Measurements from ENCODE around the gene GALNT7. TPM values are rescaled to one million over a fixed set of nuclear protein-coding genes. Genes with fewer than 3 reads are reported as not detected.
"Not testable (repeated sequence)": the region's sequence is repeated elsewhere in the genome, so short reads cannot be mapped to it uniquely, and the experiment has no call there.

GALNT7 gene
- total and polyA plus RNA-seq, 8 donors: 25.2 to 51.1 (median 37.4) TPM

DNA sequence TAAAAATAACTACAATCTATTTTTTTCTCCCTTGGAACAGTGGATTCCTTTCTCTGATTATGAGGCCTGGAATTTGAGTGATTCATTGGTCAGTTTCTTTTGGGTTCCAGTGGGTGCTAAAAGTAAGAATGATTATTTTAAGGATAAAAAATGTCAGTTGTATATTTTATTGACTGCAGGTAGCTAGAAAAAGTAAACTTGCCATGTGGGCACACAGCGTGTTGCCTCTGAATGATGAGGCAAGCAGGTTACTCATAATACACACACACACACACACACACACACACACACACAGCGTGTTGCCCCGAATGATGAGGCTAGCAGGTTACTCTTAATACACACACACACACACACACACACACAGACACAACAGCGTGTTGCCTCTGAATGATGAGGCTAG, 13.8 kb downstream of the GALNT7 start:
- Histone ChIP-seq H3K27me3 (no peaks in the 10 kb centered on the region), H3K27ac (peak overlapping the region in 1 of 2 donors; percentile 19), H3K4me1 (peaks cover 0 to 35% of the 10 kb centered on the region in 2 donors), H3K4me3 (no peak overlapping the region), H3K9me3 (no peaks in the 10 kb centered on the region), H3K36me3 (no peaks in the 10 kb centered on the region)
- intact Hi-C loops (cut with DNase I): no loop called here
- DNase-seq (no peak), ATAC-seq (peak; percentile 48)
- TF ChIP-seq, protein P1, sequence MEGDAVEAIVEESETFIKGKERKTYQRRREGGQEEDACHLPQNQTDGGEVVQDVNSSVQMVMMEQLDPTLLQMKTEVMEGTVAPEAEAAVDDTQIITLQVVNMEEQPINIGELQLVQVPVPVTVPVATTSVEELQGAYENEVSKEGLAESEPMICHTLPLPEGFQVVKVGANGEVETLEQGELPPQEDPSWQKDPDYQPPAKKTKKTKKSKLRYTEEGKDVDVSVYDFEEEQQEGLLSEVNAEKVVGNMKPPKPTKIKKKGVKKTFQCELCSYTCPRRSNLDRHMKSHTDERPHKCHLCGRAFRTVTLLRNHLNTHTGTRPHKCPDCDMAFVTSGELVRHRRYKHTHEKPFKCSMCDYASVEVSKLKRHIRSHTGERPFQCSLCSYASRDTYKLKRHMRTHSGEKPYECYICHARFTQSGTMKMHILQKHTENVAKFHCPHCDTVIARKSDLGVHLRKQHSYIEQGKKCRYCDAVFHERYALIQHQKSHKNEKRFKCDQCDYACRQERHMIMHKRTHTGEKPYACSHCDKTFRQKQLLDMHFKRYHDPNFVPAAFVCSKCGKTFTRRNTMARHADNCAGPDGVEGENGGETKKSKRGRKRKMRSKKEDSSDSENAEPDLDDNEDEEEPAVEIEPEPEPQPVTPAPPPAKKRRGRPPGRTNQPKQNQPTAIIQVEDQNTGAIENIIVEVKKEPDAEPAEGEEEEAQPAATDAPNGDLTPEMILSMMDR (IDR thresholded peaks at IDR 0.05): no peak

DNA sequence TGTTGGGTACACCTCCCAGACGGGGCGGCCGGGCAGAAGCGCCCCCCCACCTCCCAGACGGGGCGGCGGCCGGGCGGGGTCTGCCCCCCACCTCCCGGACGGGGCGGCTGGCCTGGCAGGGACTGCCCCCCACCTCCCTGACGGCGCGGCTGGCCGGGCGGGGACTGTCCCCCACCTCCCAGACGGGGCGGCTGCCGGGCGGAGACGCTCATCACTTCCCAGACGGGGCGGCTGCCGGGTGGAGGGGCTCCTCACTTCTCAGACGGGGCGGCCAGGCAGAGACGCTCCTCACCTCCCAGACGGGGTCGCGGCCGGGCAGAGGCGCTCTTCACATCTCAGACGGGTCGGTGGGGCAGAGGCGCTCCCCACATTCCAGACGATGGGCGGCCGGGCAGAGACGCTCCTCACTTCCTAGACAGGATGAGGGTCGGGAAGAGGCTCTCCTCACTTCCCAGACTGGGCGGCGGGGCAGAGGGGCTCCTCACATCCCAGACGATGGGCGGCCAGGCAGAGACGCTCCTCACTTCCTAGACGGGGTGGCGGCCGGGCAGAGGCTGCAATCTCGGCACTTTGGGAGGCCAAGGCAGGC, 15.1 kb downstream of the GALNT7 start:
- H3K9me3 ChIP-seq; H3K4me3 ChIP-seq; H3K27me3 ChIP-seq; intact Hi-C loops (cut with DNase I); H3K27ac ChIP-seq; H3K36me3 ChIP-seq; ATAC-seq: not testable (repeated sequence)
- DNase-seq: peak in 1 of 4 donors; percentile 76
- H3K4me1 ChIP-seq: peaks cover 0 to 35% of the 10 kb centered on the region in 2 donors

DNA sequence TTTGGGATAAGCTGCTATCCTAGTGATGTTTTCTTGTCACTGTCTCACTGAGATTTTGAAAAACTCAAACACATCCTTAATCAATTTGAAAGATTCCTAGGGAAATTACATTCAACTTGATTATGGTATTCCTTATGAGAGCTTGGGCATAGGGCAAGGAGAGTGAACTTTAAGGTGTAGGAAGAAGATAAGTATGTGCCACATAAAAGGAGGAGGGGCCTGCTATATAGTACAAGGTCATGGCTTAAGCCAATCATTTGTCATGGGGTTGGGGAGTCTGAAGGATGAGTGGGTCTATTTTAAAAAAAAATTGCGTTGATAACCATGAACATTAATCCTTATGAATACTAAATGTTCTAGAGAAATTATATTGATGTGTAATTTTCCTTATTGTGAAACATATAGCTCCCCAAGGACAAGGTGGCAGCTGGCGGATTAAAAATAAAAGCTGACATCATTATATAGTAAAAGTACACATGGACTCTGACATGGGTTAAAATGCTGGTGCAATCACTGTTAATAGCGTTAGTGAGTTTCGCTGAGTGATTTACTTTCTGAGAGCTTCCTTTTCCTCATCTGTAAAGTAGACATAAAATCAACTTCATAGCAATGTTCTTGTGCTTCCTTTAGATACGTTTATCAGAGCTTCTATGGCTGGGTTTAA, 17.4 kb downstream of the GALNT7 start:
- ATAC-seq (peak; percentile 58), DNase-seq (no peak)
- no peaks in the 10 kb centered on the region for H3K36me3 ChIP-seq
- intact Hi-C loops (cut with DNase I): no loop called here
- TF ChIP-seq, protein P1 (IDR thresholded peaks at IDR 0.05): no peak
- peaks cover 0 to 21% of the 10 kb centered on the region in 2 donors for H3K4me1 ChIP-seq
- no peak overlapping the region for H3K4me3 ChIP-seq
- no peaks in the 10 kb centered on the region for H3K9me3 ChIP-seq
- H3K27ac ChIP-seq: peak overlapping the region in 1 of 2 donors; percentile 1
- H3K27me3 ChIP-seq: no peaks in the 10 kb centered on the region

DNA sequence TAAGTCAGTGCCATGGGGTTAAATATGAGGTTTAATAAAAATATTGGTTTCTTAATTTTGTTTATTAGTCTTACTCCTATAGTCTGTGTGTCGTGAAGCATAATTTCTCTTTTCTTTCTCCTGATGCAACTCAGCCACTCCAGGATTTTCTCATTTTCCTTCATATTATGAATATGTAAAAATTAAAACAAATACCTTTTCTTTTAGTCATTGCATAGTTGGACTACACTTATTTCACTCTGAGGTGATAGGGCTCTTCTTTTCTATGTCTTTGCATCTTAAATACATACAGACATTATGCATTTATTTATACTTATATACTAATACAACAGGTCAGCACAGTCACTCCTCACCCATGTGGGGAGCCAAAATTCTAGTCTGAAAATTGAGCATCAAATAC, 19.1 kb downstream of the GALNT7 start:
- H3K4me1 ChIP-seq: peaks cover 0 to 16% of the 10 kb centered on the region in 2 donors
- H3K4me3 ChIP-seq: no peak overlapping the region
- no peak for ATAC-seq
- H3K9me3 ChIP-seq: no peaks in the 10 kb centered on the region
- DNase-seq: no peak
- intact Hi-C loops (cut with DNase I): no loop called here
- H3K27ac ChIP-seq: no peak overlapping the region
- no peaks in the 10 kb centered on the region for H3K36me3 ChIP-seq
- H3K27me3 ChIP-seq: no peaks in the 10 kb centered on the region
- TF ChIP-seq, protein P1 (IDR thresholded peaks at IDR 0.05): no peak

DNA sequence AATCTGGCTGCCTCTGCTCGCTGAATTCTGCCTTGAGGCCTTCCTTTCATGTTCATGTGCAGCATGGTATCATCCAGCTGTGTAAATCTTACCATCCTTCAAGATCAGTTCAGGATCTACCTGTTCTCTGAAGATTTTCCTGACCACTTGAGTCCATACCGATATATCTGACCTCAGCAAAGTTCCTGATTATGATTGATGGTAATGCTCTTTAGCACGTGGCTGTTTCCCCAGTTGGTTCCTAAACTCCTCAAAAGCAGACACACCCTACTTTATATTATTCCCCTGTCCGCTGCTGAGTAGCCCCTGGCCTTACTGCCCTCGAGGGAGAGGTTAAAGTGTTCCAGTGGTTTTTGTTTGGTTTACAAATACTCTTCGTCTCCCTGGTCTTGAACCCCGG, 20.0 kb downstream of the GALNT7 start:
- Histone ChIP-seq H3K4me1 (peaks cover 0 to 16% of the 10 kb centered on the region in 2 donors), H3K4me3 (no peak overlapping the region), H3K36me3 (no peaks in the 10 kb centered on the region), H3K27ac (no peak overlapping the region), H3K9me3 (no peaks in the 10 kb centered on the region), H3K27me3 (no peaks in the 10 kb centered on the region)
- DNase-seq (no peak), ATAC-seq (no peak)
- TF ChIP-seq, protein P1 (IDR thresholded peaks at IDR 0.05): no peak
- intact Hi-C loops (cut with DNase I): no loop called here
